GM23338 (cell line): ENCODE data around the gene UBFD1. TPM values are rescaled to one million over a fixed set of nuclear protein-coding genes. Genes with fewer than 3 reads are reported as not detected.

ENCODE experiments used
- ATAC-seq: fragments of 200-7000 bp; cut with Tn5 transposase; 3 replicates; pipeline ENCODE4 v1.9.1; 2020
- DNase-seq: peaks from one replicate; pipeline ENCODE4 v3.0.0-alpha.2; 2015; ENCODE audit warnings: low spot score
- H2AFZ ChIP-seq: fragments of 200-600 bp; sonication (generic); 2 replicates; pipeline ENCODE4 v1.8.0; 2016; ENCODE audit warnings: antibody characterized with exemption, mild to moderate bottlenecking, moderate library complexity
- H3F3A ChIP-seq: fragments of 200-600 bp; sonication (generic); replicated peaks from 2 replicates; pipeline ENCODE4 v1.8.0; 2017; ENCODE audit warnings: antibody characterized with exemption, mixed run types, low read depth
- H3K27ac ChIP-seq: fragments of 200-600 bp; sonication (generic); 2 replicates; pipeline ENCODE4 v1.6.1; 2016; ENCODE audit warnings: low read depth
- H3K27me3 ChIP-seq: fragments of 200-600 bp; sonication (generic); 2 replicates; pipeline ENCODE4 v1.8.0; 2016; ENCODE audit warnings: mild to moderate bottlenecking, mixed run types, moderate library complexity; ENCODE audit not compliant: insufficient read depth
- H3K36me3 ChIP-seq: fragments of 200-600 bp; sonication (generic); 2 replicates; pipeline ENCODE4 v1.8.0; 2016; ENCODE audit warnings: mild to moderate bottlenecking; ENCODE audit not compliant: insufficient read depth
- H3K4me1 ChIP-seq: fragments of 200-600 bp; sonication (generic); 2 replicates; pipeline ENCODE4 v1.8.0; 2016; ENCODE audit warnings: mild to moderate bottlenecking, moderate library complexity; ENCODE audit not compliant: insufficient read depth
- H3K4me2 ChIP-seq: fragments of 200-600 bp; sonication (generic); 2 replicates; pipeline ENCODE4 v1.7.1; 2017; ENCODE audit warnings: mixed run types
- H3K4me3 ChIP-seq: fragments of 200-600 bp; sonication (generic); 2 replicates; pipeline ENCODE4 v1.6.1; 2016; ENCODE audit warnings: mixed run types
- H3K79me2 ChIP-seq: fragments of 200-600 bp; sonication (generic); replicated peaks from 2 replicates; pipeline ENCODE4 v1.8.0; 2017; ENCODE audit warnings: mild to moderate bottlenecking; ENCODE audit not compliant: insufficient read depth
- H3K9me2 ChIP-seq: fragments of 200-600 bp; sonication (generic); 2 replicates; pipeline ENCODE4 v1.8.0; 2017; ENCODE audit not compliant: insufficient read depth
- H4K20me1 ChIP-seq: fragments of 200-600 bp; sonication (generic); replicated peaks from 2 replicates; pipeline ENCODE4 v1.8.0; 2017; ENCODE audit warnings: mild to moderate bottlenecking; ENCODE audit not compliant: insufficient read depth
- H3K27ac Mint-ChIP-seq: 2 replicates; pipeline ENCODE4 v1.8.0; 2020; ENCODE audit warnings: inconsistent platforms, mild to moderate bottlenecking, moderate library complexity, mixed read lengths
- H3K27me3 Mint-ChIP-seq: 3 replicates; pipeline ENCODE4 v1.8.0; 2022; ENCODE audit warnings: low read depth, mild to moderate bottlenecking, moderate library complexity, mixed read lengths, inconsistent platforms; ENCODE audit not compliant: insufficient read depth, poor library complexity
- H3K36me3 Mint-ChIP-seq: 3 replicates; pipeline ENCODE4 v1.8.0; 2021; ENCODE audit warnings: low read depth, mild to moderate bottlenecking, inconsistent platforms, moderate library complexity, mixed read lengths
- H3K4me1 Mint-ChIP-seq: 3 replicates; pipeline ENCODE4 v1.8.0; 2020; ENCODE audit warnings: mild to moderate bottlenecking, inconsistent platforms, mixed read lengths
- H3K4me3 Mint-ChIP-seq: 3 replicates; pipeline ENCODE4 v1.8.0; 2021; ENCODE audit warnings: moderate library complexity, mild to moderate bottlenecking, inconsistent platforms, mixed read lengths
- H3K9me3 Mint-ChIP-seq: 3 replicates; pipeline ENCODE4 v1.8.0; 2020; ENCODE audit warnings: moderate library complexity, mild to moderate bottlenecking, inconsistent platforms, mixed read lengths
- CREB1 ChIP-seq: fragments of 250-450 bp; sonication (Bioruptor Pico); IDR thresholded peaks from 2 replicates; pipeline ENCODE4 v1.5.0; 2020; ENCODE audit warnings: low read depth, mild to moderate bottlenecking, moderate library complexity
- EZH2 ChIP-seq: fragments of 200-600 bp; sonication (generic); IDR thresholded peaks from one replicate; pipeline ENCODE4 v1.8.0; 2017; ENCODE audit warnings: antibody characterized with exemption, mild to moderate bottlenecking, low read depth; ENCODE audit not compliant: unreplicated experiment
- EZH2phosphoT487 ChIP-seq: fragments of 200-600 bp; sonication (generic); IDR thresholded peaks from one replicate; pipeline ENCODE4 v1.8.1; 2018; ENCODE audit warnings: antibody characterized with exemption; ENCODE audit not compliant: unreplicated experiment
- JUNB ChIP-seq: IDR thresholded peaks from one replicate; pipeline ENCODE4 v1.6.1; 2016; ENCODE audit warnings: antibody characterized with exemption; ENCODE audit not compliant: unreplicated experiment
- POLR2AphosphoS5 ChIP-seq: IDR thresholded peaks from 2 replicates; pipeline ENCODE4 v1.6.1; 2016; ENCODE audit warnings: antibody characterized with exemption, low read depth
- STAT1 ChIP-seq: IDR thresholded peaks from one replicate; pipeline ENCODE4 v1.6.1; 2016; ENCODE audit warnings: antibody characterized with exemption; ENCODE audit not compliant: unreplicated experiment
- ZNF114 ChIP-seq: fragments of 250-450 bp; sonication (Bioruptor Pico); IDR thresholded peaks from 2 replicates; pipeline ENCODE4 v1.5.0; 2020; ENCODE audit warnings: mild to moderate bottlenecking, moderate library complexity
- ZNF331 ChIP-seq: fragments of 250-450 bp; sonication (Bioruptor Pico); IDR thresholded peaks from 2 replicates; pipeline ENCODE4 v1.5.0; 2020; ENCODE audit warnings: low read depth, mild to moderate bottlenecking, moderate library complexity
- polyA plus RNA-seq: library from polyadenylated mRNA; unstranded; fragments of >200 nt; fragmentation: Nextera tagmentation; extraction: Ambion mirVana; gene quantifications from 2 replicates; pipeline ENCODE4 v1.2.1, GENCODE V29; 2016
- total RNA-seq: library from RNA; depleted of rRNA; stranded (reverse); fragments of >200 nt; shearing (Covaris generic); gene quantifications from 2 replicates; pipeline ENCODE4 v1.2.3, GENCODE V29; 2014
- TF ChIP-seq, protein P1 (sequence below), 2 experiments: fragments of 200-600 bp in 1 of 2; sonication (generic) in 1 of 2; conservative IDR thresholded peaks; 2 replicates each; pipeline versions ENCODE4 v1.5.1 to v1.6.1; 2016 to 2017; ENCODE audit warnings: antibody characterized with exemption in 2 of 2, low read depth in 2 of 2, mild to moderate bottlenecking in 2 of 2, moderate library complexity in 1 of 2
- TF ChIP-seq, protein P2 (sequence below): IDR thresholded peaks from 2 replicates; pipeline ENCODE4 v1.6.1; 2016; ENCODE audit warnings: antibody characterized with exemption
- TF ChIP-seq, protein P3 (sequence below): fragments of 250-450 bp; sonication (Bioruptor Pico); IDR thresholded peaks from 2 replicates; pipeline ENCODE4 v1.5.0; 2020; ENCODE audit warnings: mild to moderate bottlenecking, moderate library complexity

UBFD1 gene
- total and polyA plus RNA-seq, 2 experiments from 2014 or later, result 28.5 to 249 TPM

DNA sequence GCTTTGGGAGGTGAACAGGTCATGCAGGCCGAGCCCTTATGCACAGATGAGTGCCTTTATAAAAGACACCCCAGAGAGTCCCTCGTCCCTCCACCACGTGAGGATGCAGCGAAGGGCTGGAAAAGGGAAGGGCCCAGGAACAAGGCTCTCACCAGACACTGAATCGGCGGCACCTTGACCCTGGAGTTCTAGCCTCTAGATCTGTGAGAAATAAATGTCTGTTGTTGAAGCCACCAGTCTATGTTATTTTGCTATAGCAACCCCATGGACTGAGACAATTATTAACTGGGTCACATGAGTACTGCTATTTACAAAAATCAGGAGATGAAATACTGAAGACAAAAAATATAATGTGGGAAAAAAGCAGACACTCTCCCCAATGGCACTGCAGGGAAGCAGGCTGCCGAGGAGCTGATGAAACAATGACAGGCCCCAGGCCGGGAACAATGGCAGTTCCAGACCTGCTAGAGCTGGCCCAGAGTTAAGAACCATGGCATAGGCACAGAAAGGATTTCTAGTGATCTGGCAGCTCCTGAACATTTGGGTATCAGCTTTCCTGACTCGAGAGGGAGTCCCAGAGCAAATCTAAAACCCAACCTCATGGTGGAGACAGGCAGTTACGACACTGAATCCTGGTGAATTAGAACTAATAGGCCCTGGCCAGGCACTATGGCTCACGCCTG lies 29.4 kb upstream of the UBFD1 start:
- no peaks in the 10 kb centered on the region for H3K27me3 ChIP-seq
- H3K4me1 Mint-ChIP-seq, result no peaks in the 10 kb centered on the region
- no peak overlapping the region for H3K4me3 ChIP-seq
- H3K9me2 ChIP-seq, result no peaks in the 10 kb centered on the region
- H3K36me3 ChIP-seq, result peaks cover 48% of the 10 kb centered on the region
- H3K27ac ChIP-seq, result no peak overlapping the region
- DNase-seq (no peak), ATAC-seq (no peak)
- H3K36me3 Mint-ChIP-seq, result peaks cover 66% of the 10 kb centered on the region
- TF ChIP-seq, protein P1, sequence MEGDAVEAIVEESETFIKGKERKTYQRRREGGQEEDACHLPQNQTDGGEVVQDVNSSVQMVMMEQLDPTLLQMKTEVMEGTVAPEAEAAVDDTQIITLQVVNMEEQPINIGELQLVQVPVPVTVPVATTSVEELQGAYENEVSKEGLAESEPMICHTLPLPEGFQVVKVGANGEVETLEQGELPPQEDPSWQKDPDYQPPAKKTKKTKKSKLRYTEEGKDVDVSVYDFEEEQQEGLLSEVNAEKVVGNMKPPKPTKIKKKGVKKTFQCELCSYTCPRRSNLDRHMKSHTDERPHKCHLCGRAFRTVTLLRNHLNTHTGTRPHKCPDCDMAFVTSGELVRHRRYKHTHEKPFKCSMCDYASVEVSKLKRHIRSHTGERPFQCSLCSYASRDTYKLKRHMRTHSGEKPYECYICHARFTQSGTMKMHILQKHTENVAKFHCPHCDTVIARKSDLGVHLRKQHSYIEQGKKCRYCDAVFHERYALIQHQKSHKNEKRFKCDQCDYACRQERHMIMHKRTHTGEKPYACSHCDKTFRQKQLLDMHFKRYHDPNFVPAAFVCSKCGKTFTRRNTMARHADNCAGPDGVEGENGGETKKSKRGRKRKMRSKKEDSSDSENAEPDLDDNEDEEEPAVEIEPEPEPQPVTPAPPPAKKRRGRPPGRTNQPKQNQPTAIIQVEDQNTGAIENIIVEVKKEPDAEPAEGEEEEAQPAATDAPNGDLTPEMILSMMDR (conservative IDR thresholded peaks at IDR 0.05; ENCODE audit: low read depth in 2 of 2), result no peak
- TF ChIP-seq STAT1, result no peak
- no peak for TF ChIP-seq ZNF331 (CRISPR knock-in tag)
- TF ChIP-seq ZNF114 (CRISPR knock-in tag), result no peak
- no peak for TF ChIP-seq JUNB
- TF ChIP-seq POLR2AphosphoS5, result no peak
- TF ChIP-seq EZH2phosphoT487, result no peak
- TF ChIP-seq, protein P2, sequence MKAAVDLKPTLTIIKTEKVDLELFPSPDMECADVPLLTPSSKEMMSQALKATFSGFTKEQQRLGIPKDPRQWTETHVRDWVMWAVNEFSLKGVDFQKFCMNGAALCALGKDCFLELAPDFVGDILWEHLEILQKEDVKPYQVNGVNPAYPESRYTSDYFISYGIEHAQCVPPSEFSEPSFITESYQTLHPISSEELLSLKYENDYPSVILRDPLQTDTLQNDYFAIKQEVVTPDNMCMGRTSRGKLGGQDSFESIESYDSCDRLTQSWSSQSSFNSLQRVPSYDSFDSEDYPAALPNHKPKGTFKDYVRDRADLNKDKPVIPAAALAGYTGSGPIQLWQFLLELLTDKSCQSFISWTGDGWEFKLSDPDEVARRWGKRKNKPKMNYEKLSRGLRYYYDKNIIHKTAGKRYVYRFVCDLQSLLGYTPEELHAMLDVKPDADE, result no peak
- TF ChIP-seq EZH2, result no peak
- TF ChIP-seq CREB1, result no peak
- TF ChIP-seq, protein P3, sequence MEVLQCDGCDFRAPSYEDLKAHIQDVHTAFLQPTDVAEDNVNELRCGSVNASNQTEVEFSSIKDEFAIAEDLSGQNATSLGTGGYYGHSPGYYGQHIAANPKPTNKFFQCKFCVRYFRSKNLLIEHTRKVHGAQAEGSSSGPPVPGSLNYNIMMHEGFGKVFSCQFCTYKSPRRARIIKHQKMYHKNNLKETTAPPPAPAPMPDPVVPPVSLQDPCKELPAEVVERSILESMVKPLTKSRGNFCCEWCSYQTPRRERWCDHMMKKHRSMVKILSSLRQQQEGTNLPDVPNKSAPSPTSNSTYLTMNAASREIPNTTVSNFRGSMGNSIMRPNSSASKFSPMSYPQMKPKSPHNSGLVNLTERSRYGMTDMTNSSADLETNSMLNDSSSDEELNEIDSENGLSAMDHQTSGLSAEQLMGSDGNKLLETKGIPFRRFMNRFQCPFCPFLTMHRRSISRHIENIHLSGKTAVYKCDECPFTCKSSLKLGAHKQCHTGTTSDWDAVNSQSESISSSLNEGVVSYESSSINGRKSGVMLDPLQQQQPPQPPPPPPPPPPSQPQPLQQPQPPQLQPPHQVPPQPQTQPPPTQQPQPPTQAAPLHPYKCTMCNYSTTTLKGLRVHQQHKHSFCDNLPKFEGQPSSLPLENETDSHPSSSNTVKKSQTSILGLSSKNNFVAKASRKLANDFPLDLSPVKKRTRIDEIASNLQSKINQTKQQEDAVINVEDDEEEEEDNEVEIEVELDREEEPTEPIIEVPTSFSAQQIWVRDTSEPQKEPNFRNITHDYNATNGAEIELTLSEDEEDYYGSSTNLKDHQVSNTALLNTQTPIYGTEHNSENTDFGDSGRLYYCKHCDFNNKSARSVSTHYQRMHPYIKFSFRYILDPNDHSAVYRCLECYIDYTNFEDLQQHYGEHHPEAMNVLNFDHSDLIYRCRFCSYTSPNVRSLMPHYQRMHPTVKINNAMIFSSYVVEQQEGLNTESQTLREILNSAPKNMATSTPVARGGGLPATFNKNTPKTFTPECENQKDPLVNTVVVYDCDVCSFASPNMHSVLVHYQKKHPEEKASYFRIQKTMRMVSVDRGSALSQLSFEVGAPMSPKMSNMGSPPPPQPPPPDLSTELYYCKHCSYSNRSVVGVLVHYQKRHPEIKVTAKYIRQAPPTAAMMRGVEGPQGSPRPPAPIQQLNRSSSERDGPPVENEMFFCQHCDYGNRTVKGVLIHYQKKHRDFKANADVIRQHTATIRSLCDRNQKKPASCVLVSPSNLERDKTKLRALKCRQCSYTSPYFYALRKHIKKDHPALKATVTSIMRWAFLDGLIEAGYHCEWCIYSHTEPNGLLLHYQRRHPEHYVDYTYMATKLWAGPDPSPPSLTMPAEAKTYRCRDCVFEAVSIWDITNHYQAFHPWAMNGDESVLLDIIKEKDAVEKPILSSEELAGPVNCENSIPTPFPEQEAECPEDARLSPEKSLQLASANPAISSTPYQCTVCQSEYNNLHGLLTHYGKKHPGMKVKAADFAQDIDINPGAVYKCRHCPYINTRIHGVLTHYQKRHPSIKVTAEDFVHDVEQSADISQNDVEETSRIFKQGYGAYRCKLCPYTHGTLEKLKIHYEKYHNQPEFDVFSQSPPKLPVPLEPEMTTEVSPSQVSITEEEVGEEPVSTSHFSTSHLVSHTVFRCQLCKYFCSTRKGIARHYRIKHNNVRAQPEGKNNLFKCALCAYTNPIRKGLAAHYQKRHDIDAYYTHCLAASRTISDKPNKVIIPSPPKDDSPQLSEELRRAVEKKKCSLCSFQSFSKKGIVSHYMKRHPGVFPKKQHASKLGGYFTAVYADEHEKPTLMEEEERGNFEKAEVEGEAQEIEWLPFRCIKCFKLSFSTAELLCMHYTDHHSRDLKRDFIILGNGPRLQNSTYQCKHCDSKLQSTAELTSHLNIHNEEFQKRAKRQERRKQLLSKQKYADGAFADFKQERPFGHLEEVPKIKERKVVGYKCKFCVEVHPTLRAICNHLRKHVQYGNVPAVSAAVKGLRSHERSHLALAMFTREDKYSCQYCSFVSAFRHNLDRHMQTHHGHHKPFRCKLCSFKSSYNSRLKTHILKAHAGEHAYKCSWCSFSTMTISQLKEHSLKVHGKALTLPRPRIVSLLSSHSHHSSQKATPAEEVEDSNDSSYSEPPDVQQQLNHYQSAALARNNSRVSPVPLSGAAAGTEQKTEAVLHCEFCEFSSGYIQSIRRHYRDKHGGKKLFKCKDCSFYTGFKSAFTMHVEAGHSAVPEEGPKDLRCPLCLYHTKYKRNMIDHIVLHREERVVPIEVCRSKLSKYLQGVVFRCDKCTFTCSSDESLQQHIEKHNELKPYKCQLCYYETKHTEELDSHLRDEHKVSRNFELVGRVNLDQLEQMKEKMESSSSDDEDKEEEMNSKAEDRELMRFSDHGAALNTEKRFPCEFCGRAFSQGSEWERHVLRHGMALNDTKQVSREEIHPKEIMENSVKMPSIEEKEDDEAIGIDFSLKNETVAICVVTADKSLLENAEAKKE (CRISPR knock-in tag), result no peak
- H3K4me1 ChIP-seq, result no peaks in the 10 kb centered on the region
- no peak overlapping the region for H2AFZ ChIP-seq
- H3K27me3 Mint-ChIP-seq, result no peaks in the 10 kb centered on the region
- no peaks in the 10 kb centered on the region for H3K79me2 ChIP-seq
- H3K27ac Mint-ChIP-seq, result no peak overlapping the region
- H3K9me3 Mint-ChIP-seq, result no peaks in the 10 kb centered on the region
- H4K20me1 ChIP-seq, result peaks cover 8% of the 10 kb centered on the region; the same call in 1 of the 2 replicates
- H3F3A ChIP-seq, result no peaks in the 10 kb centered on the region
- H3K4me2 ChIP-seq, result no peak overlapping the region
- H3K4me3 Mint-ChIP-seq, result no peak overlapping the region
